Measurements from ENCODE around the gene MROH8.

MROH8 gene

DNA sequence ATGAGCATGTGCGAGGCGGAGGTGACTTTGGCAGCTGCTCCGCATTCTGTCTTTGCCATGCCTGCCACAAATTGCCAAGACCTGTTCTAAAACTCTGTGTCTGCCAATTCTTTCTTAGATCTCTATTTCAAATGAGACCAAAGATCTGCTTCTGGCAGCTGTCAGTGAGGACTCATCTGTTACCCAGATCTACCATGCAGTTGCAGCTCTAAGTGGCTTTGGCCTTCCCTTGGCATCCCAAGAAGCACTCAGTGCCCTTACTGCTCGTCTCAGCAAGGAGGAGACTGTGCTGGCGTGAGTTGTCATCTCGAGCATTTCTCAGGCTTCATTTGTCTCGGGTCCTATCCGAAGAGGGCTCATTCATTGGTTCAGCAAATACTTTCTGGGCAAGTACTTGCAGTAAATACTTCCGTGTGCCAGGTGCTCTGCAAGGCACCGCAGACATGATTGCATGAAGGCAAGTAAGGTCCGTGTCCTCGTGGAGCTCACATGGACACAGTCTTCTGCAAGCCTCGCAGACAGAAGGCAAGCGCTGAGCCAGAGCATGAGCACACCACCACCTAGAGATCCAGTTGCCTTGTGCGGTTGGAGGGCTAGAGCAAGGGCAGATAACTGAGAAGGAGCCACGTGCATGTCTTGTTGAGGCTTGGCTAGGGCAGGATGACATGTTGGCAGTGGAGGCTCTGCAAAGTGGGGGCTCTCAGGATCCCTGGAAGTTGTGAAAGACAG is 19.7 kb upstream of the MROH8 start:
- no peak for DNase-seq

DNA sequence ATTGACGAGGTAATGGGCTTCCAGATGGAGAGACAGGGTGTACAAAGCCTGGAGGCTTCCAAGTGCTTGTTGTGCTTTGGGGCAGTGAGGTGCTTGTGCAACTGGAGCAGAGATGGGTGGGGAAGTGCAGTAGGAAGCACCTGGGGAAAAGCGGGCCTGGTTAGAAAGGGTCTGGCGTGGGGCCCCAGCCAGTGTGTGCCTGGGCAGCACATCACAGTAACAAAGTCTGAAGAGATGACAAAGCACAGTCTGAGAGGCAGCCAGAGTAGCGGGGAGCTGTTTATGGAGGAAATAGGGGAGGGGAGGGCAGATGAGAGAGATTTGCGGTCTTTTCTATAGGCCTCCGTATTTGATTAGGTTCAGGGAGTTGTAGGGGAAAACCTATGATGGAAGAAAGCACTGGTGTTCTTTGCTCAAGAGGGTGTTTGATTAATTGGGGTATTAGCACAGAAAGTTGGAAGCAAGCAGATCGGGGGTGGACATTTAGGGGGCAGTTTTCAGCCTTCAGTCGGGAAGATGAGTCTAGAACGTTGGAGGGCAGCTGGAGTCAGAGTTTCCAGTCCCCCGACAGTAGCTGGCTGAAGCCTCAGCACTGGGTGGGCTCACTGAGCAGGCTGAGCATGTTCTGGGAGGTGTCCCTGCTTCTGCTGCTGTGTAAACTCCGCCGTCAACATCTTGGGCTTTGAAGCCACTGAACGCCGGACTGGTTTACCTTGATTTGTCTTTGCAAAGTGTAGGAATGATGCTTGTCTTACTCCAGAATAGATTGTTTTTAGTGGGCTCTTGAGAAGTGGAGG is 15.5 kb upstream of the MROH8 start:
- no peak for DNase-seq

DNA sequence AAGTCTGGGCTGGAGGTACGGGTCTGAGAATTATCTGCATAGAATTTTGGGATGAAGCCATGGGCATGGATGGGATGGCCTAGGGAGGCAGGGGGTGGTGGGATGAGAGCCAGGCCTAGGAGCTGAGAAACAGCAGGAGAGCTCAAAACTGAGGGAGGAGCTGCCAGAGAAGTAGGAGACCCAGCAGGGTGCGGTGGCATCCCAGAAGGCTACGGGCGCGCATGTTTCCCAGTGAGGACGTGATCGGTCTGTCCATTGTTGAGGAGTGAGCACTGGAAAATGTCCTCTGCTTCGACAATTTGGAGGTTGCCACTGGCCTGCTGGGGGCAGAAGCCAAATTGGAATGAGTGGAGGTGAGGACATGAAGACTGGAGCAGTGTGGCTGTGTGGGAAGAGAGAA is 14.5 kb upstream of the MROH8 start:
- DNase-seq = no peak

DNA sequence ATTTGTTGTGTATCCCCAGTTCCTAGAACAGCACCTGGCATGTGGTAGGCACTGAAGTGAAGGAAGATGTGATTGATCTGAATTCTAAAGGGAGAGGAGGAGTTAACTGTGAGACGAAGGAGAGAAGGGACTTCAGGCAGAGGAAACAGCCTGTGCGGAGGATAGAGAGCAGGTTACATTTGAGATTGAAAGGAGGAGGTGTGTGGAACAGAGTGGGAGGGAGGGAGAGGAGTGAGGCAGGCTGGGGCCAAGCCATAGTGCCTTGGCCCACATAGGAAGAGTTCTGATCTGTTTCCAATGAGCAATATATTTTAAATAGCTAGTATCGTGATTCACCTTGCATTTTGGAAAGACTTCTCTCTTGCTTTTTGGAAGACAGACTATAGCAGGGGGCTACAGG is 13.9 kb upstream of the MROH8 start:
- DNase-seq = no peak

DNA sequence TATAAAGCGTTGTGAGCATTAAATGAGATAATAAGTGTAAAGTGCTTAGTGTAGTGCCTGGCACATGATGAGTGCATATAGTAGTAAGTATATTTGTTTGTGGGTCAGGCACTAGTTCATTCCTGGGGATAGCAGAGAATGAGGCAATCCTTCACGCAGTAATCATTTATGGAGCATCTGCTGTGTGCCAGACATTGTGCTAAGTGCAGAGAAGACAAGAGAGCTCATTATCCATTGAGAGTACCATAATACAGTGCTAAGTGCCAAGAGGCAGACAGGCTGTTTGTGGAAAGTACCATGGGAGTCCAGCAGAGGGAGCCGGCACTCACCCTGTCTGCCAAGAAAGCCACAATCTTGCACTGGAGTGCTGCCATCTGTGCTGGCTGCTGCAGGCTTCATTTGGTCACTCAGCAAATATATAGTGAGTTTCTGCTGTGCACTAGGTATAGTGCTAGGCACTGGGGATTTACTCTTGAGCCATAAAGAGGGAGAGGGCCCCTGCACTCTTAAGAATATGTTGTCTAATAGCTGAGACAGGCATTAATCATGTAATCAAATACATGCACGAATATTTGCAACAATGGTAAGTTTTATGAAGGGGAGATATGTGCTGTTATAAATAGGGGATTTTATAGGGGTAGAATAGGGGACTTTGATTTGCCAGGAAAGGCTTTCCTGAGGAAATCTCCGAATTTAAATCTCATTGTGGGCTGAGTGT is 12.9 kb upstream of the MROH8 start:
- DNase-seq = peak; percentile 65

DNA sequence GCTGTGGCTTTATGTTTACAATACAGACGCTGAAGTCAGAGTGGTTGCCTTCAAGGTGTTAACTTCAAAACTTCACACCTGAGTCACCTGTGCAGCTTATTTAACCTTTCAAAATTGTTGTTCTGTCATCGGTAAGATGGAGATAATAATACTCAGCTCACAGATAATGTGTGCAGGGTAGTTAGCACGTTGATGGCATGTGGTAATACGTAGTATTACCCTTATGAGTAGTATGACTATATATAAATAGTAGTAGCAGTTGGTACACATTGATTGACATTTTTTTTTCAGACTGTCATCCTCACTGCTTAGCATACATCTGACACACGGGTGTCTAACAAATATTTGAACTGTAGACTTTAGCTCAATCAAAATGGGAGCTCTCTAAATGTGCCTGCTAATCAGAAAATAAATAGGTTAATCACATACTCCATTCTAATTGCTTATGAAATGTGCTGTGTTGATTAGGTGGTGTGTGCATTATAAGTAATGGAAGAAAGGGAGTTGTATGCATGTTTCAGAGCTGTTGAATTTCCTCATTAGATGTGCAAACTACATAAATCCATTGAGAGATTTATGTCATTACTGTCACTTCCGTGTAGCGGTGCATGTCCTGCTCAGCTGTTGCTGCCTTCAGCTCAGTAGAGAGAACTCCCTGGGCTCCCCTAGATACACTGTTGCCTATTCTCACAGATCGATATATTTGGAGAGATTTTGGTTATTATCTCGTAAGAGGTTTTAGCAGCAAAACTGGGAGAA is 11.2 kb upstream of the MROH8 start:
- no peak for DNase-seq

DNA sequence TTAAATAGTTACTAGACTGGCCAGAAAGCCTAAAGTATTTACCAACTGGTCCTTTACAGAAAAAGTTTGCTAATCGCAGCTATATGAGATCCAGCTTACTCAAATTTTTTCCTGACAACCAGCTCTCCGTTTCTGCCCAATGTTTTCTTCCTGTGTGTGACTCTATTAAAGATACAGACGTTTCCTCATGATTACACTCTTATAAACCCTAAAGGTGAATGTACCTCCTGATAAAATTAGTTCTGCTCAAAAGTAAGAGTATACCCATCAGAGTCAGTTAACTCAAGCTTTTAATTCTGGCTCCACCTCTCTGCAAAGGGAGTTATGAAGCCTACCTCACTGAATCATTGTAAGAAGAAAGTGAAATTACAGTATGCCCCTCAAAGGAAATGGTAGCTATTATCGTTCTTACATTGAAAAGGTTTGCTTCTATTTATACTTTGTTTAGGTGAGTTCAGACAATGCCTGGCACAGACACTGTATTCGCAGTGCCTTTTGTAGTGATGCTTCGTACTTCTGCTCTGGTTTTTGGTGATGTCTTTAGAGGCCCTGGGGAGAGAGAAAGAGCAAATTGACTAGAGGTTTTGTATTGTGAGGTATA is 10.2 kb upstream of the MROH8 start:
- DNase-seq = no peak

DNA sequence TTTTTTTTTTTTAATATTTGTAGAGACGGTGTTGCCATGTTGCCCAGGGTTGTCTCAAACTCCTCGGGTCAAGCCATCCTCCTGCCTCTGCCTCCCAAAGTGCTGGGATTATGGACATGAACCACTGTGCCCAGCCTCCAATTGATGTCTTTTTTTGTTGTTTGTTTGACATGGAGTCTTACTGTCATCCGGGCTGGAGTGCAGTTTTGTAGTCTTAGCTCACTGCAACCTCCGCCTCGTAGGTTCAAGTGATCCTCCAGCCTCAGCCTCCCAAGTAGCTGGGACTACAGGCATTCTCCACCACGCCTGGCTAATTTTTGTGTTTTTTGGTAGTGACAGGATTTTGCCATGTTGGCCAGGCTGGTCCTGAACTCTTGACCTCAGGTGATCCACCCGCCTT is 9.4 kb upstream of the MROH8 start:
- no peak for DNase-seq

DNA sequence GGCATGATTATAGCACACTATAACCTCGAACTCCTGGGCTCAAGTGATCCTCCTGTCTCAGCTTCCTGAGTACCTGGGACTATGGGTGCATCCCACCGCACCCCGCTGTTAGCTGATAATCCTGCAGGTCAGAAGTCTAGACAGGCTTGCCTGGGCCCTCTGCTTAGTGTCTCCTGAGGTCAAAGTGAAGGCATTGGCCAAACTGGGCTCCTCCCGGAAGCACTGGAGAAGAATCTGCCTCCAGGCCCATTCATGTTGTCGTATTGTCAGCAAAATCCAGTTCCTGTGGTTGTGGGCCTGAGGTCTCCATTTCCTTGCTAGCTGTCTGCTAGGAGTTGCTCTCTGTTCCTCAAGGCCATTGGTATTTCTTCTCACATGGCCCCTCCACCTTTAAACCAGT is 6.3 kb upstream of the MROH8 start:
- DNase-seq = no peak

DNA sequence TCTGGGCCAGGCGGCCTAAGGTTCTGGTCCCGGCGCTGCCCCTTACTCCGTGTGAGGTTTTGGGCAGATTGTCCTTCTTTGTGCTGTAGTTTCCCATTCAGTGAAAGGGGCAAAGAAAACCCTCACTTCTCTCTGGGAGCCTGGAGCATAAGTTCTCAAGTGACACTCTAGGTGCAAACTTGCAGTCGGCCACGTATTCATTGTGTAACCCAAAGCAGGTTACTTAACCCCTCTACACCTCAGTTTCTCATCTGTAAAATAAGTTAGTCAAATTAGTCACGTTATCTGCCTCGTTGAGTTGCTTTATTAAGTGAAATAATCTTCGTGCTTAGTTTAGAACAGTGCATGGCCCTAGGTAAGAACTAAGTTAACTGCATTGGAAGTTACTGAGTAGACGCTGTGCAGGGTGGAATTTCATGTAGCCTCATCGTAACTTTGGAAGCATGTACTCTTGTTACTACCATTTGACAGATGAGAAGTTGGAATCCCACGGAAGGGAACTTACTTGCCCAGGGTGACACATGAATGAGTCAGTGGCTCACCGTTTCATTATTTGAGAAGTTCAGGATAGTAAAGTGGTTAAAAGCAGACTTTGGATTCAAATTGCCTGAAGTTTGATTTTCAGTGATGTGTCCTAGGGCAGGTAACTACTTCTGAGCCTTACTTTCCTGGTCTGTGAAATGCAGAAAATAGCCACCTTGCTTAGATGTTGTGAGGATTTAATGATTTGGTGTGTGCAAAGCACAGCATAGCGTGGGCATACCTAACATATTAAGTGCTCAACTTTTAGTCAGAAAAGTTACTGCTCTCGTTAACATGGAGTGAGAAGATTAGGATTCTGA is 556 bp upstream of the MROH8 start:
- no peak for DNase-seq

DNA sequence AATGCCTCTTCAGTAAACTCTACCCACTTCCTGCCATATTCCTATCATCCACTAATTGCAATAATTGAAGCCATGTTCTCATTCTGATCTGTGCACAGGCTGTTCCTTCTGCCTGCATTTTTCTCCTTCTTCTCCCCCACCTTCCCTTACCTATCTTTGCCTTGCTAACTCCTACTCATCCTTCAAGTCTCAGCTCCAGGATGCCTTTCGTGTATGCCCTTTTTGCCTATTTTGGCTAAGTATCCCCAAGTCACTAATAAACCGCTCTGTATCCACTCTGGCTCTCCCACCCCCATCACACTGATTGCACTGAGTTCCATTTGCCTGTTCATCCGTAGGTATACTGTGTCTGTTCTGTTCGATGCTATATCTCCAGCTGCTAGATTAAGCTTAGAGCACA is 6.5 kb downstream of the MROH8 start:
- no peak for DNase-seq

DNA sequence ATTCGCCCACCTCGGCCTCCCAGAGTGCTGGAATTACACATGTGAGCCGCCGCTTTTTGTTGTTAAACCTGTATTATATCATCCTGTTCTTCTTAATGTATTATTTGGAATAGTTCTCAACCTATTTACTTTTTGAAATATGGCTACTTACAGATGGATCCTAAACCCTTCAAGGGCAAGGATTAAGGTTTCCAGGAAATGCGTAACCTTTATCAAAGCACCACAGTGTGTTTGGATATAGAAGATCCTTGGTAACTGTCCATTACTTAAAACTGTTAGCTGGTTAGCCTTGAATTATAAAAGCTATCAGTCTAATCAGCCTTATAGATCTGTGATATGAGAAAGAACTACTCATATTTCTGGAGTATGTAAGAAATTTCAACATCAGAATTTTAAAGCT is 12.5 kb downstream of the MROH8 start:
- no peak for DNase-seq

DNA sequence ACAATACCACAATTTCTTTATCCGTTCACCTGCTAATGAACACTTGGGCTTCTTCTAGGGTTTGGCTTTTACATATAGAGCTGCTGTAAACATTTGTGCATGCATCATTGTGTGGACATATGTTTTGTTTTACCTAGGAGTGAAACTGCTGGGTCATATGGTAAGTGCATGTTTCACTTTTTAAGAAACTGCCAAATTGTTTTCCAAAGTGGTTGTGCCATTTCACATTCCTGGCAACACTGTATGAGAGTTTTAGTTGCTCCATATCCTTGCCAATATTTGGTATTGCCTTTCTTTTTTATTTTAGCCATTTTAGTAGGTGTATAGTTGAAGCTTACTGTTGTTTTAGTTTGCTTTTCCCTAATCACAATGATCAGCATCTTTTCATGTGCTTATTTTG is 14.3 kb downstream of the MROH8 start:
- no peak for DNase-seq

DNA sequence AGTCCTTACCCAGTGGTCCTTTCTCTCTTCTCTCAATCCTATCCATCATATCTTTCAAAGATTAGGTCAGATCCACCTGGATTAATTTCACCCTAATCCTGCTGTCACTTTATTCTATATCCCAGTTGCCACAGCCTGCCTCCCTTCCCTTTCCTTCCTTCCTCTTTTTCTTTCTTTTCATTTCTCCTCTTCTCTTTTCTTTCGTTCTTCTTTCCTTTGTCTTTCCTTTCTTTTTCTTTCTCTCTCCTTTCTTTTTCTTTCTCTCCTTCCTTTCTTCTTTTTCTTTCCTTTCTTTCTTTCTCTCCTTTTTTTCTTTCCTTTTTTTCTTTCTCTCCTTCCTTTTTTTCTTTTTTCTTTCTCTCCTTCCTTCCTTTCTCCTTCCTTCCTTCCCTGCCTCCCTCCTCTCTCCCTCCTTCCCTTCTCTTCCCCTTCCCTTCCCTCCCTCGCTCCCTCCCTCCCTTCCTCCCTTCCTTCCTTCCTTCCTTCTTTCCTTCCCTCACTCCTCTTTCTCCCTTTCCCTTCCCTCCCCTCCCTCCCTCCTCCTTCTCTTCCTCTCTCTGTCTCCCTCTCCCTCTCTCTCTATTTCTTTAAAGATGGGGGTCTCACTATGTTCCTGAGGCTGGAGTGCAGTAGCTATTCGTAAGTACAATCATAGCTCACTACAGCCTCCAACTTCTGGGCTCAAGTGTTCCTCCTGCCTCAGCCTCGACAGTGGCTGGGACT is 15.4 kb downstream of the MROH8 start:
- DNase-seq = no peak

DNA sequence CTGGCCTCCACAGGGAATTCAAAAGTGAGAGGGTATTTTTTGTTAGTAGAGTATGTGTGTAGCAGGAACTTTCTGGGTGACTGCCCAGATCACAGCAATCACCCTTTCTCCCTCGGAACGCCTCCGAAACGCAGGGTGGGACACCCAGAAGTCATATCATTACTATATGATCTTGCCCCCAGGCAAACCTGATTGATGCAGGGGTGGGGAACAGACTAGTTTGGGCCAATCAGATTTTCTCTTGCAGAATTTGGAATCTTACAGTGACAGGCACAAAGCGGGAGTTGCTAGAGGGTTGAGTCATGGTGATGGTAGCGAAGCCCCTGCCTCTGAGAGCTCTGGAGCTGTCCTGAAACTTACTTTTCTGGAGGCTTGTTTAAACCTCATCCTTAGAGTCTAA is 16.7 kb downstream of the MROH8 start:
- DNase-seq = no peak

DNA sequence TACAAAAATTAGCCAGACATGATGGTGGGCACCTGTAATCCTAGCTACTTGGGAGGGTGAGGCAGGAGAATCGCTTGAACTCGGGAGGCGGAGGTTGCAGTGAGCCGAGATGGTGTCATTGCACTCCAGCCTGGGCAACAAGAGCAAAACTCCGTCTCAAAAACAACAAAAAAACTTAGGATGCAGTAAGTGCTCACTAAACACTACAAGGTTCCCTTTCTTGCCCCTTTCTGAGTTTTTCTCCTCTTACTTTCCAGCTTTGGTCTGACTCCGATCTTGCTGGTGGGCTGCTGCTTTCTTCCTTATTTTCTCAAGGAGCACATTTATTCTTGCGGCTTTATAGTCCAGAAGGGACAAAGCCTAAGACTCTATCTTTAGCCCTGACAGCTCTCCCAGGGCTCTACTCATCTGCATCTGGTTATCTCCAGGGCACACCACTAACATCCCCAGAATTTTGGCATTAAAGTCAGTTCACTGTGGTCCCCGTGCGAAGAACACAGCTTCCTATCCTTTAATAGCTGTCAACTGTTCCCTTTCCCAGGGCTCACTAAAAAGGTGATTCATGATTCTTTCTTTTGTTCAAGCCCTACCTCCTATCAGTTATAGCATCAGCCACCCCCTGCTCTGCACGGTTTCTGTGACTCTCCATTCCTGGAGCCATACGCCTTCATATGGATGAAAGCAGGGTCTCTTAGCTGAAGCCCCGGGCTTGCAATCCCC is 17.4 kb downstream of the MROH8 start:
- no peak for DNase-seq

DNA sequence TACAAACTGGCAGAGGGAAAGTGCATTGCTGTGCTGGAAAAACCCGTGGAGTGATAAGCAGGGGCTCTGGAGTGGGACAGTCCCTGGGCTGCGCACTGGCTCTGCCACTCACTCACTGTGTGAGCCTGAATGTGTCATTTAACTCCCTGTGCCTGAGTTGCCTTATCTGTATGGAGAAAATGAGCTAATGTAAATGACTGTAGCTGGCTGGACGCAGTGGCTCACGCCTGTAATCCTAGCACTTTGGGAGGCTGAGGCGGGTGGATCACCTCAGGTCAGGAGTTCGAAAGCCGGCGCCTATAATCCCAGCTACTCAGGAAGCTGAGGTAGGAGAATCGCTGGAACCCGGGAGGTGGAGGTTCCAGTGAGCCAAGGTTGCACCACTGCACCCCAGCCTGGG is 18.7 kb downstream of the MROH8 start:
- DNase-seq = no peak

DNA sequence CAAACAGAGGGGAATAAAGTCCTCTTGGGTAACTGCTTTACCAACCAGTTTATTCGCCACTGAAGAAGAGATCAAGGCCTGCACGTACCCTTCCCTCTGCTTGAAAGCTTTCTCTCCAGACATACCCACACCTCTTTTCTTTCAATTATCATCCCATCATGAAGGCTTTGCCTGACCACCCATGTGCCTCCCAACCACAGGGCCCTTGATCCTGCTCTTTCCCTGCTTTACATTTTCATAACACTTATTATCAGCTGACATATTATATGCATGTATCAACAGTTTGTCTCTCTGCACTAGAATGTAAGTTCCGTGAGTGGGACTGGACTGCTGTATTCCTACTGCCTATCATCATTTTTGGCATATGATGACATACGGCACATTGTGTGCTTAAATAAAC is 21.1 kb downstream of the MROH8 start:
- no peak for DNase-seq

DNA sequence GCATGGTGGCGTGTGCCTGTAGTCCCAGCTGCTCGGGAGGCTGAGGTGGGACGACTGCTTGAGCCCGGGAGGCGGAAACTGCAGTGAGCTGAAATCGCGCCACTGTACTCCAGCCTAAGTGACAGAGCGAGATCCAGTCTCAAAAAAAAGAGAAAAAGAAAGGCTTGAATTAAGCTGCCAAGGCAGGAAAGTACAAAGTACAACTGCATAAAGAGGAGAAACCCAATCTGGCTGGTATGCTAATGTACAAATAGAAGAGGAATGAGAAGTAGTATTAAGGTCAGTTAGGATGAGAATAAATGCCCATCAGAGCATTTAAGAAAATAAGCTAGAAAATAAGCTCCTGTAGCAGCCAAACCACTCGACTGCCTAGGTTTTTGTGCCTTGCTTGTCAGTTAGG is 23.4 kb downstream of the MROH8 start:
- DNase-seq = no peak

DNA sequence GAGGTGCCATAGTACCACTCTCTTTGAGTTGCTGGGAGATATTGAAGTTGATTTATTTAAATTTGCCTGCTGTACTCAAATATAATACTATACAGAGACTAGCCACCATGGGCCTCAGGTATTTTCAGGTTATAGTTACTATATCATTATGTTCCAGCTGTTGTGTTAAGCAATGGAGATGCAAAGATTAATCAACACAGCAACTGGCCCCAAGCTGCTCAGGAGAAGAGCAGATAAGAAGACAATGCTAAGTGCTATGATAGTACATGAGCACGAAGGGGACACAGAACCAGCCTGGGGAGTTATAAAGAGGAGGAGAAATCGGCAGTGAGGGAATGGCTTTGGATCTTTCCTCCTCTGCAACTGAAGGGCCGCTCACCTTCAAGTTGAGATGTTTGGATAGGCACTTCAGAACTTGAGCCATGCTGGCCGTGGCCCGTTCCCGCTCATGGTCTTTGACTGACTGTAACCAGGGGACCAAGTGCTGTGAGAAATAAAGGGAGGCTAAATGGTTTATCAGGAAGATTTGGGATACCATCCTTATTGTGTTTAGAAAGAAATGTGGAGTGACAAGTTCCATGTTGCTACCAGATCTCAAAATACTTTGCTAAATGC is 24.6 kb downstream of the MROH8 start:
- no peak for DNase-seq

Measured in 8988T (cell line).